GM12878 (cell line): ENCODE results near the gene C20orf96. TPM values are rescaled to one million over a fixed set of nuclear protein-coding genes. Genes with fewer than 3 reads are reported as not detected.

Experiments used
- ATF2 ChIP-seq: IDR thresholded peaks from 2 replicates; pipeline ENCODE4 v1.6.1; 2012; ENCODE audit warnings: low read length, inconsistent platforms
- BCL3 ChIP-seq: IDR thresholded peaks from 2 replicates; pipeline ENCODE4 v1.6.1; 2011; ENCODE audit warnings: borderline replicate concordance, low read depth, mild to moderate bottlenecking, moderate library complexity, low read length; ENCODE audit not compliant: insufficient read depth, poor library complexity, severe bottlenecking
- CHD1 ChIP-seq: IDR thresholded peaks from 2 replicates; pipeline ENCODE4 v1.6.1; 2012; ENCODE audit warnings: low read depth, low read length, improper control_type of control experiment
- ELK1 ChIP-seq: IDR thresholded peaks from 2 replicates; pipeline ENCODE4 v1.6.1; 2012; ENCODE audit warnings: low read depth, low read length, improper control_type of control experiment
- HDGF ChIP-seq: fragments of 450-650 bp; IDR thresholded peaks from 2 replicates; pipeline ENCODE4 v1.6.1; 2016; ENCODE audit warnings: antibody characterized with exemption
- IRF3 ChIP-seq: fragments of 450-650 bp; IDR thresholded peaks from 2 replicates; pipeline ENCODE4 v1.6.1; 2014; ENCODE audit warnings: mild to moderate bottlenecking
- KAT2A ChIP-seq: conservative IDR thresholded peaks from 2 replicates; pipeline ENCODE4 v1.6.1; 2011; ENCODE audit warnings: low read depth, low read length; ENCODE audit not compliant: control insufficient read depth
- MTA2 ChIP-seq: fragments of 450-650 bp; IDR thresholded peaks from 2 replicates; pipeline ENCODE4 v1.6.1; 2016; ENCODE audit warnings: low read depth, mild to moderate bottlenecking, moderate library complexity
- MXI1 ChIP-seq: fragments of 150-350 bp; IDR thresholded peaks from 2 replicates; pipeline ENCODE4 v1.6.1; 2011; ENCODE audit warnings: low read depth, mild to moderate bottlenecking, inconsistent platforms, low read length, improper control_type of control experiment
- NFYA ChIP-seq: IDR thresholded peaks from 2 replicates; pipeline ENCODE4 v1.6.1; 2011; ENCODE audit warnings: low read depth, mild to moderate bottlenecking, low read length, improper control_type of control experiment, borderline replicate concordance
- PKNOX1 ChIP-seq: fragments of 450-650 bp; IDR thresholded peaks from 2 replicates; pipeline ENCODE4 v1.6.1; 2016; ENCODE audit warnings: mild to moderate bottlenecking
- PML ChIP-seq: IDR thresholded peaks from 2 replicates; pipeline ENCODE4 v1.6.1; 2012; ENCODE audit warnings: low read length, inconsistent platforms
- POLR2AphosphoS2 ChIP-seq: IDR thresholded peaks from 2 replicates; pipeline ENCODE4 v1.6.1; 2011; ENCODE audit warnings: low read depth, mild to moderate bottlenecking, low read length, improper control_type of control experiment, moderate library complexity
- RCOR1 ChIP-seq: conservative IDR thresholded peaks from 2 replicates; pipeline ENCODE4 v1.6.1; 2012; ENCODE audit warnings: low read depth, low read length, improper control_type of control experiment
- SKIL ChIP-seq: fragments of 450-650 bp; IDR thresholded peaks from 2 replicates; pipeline ENCODE4 v1.6.1; 2017; ENCODE audit warnings: mild to moderate bottlenecking, low read depth, inconsistent platforms; ENCODE audit not compliant: poor library complexity, severe bottlenecking
- SREBF1 ChIP-seq: IDR thresholded peaks from 2 replicates; pipeline ENCODE4 v1.6.1; 2012; ENCODE audit warnings: mild to moderate bottlenecking, low read length
- SUZ12 ChIP-seq: fragments of 200-600 bp; sonication (generic); IDR thresholded peaks from one replicate; pipeline ENCODE4 v1.6.1; 2018; ENCODE audit warnings: antibody characterized with exemption, mild to moderate bottlenecking; ENCODE audit not compliant: unreplicated experiment
- USF2 ChIP-seq: IDR thresholded peaks from 2 replicates; pipeline ENCODE4 v1.6.1; 2011; ENCODE audit warnings: low read depth, low read length, improper control_type of control experiment, borderline replicate concordance
- YY1 ChIP-seq: IDR thresholded peaks from 2 replicates; pipeline ENCODE4 v1.6.1; 2011; ENCODE audit warnings: low read depth, mild to moderate bottlenecking, low read length
- polyA plus RNA-seq, 11 experiments: library from polyadenylated mRNA; depleted of rRNA in 4 of 11; unstranded in 6 of 11; stranded (reverse) in 5 of 11; fragments of >200 nt; fragmentation: Nextera tagmentation in 4 of 11; fragmentation: Illumina TruSeq in 1 of 11; extraction: Ambion mirVana in 4 of 11; extraction: Trizol in 1 of 11; gene quantifications; 1 replicate in 1 of 11; 2 replicates in 10 of 11; pipeline versions ENCODE4 v1.2.1 to v1.2.3, GENCODE V29; 2011 to 2016; ENCODE audit warnings: inconsistent platforms in 2 of 11, missing spikeins in 2 of 11, low read depth in 1 of 11
- total RNA-seq, 4 experiments: library from RNA; depleted of rRNA in 3 of 4; stranded (reverse); fragments of >200 nt in 3 of 4; fragmentation: Illumina TruSeq in 1 of 4; extraction: Trizol in 1 of 4; gene quantifications; 2 replicates each; pipeline versions ENCODE4 v1.2.1 to v1.2.3, GENCODE V29; 2013 to 2021

C20orf96 gene
- total and polyA plus RNA-seq, 10 of the 15 experiments (the other 5 are each of a cell fraction or from before 2014, with no cell fraction given), result 1.4 to 8.6 (median 5.9) TPM

GRCh38 chr20:266596-267562 lies 23.7 kb downstream of the C20orf96 start (continued):
- no peak for TF ChIP-seq ATF2
- TF ChIP-seq IRF3, result no peak
- no peak for TF ChIP-seq BCL3
- no peak for TF ChIP-seq ELK1
- TF ChIP-seq SREBF1, result no peak
- TF ChIP-seq RCOR1, result no peak
- TF ChIP-seq PKNOX1, result peak; percentile 88
- TF ChIP-seq HDGF, result peak; percentile 28; the same call in 1 of the 2 replicates
- TF ChIP-seq MXI1, result no peak
- TF ChIP-seq SKIL, result no peak
- no peak for TF ChIP-seq USF2
- TF ChIP-seq NFYA, result no peak
- TF ChIP-seq YY1, result peak; percentile 59; the same call in 1 of the 2 replicates
- TF ChIP-seq SUZ12, result no peak
- TF ChIP-seq KAT2A, result no peak
- no peak for TF ChIP-seq POLR2AphosphoS2
- TF ChIP-seq MTA2, result no peak
- no peak for TF ChIP-seq PML
- TF ChIP-seq CHD1, result no peak
